Omental fat pad (tissue), 4 donors: ENCODE data around the gene SHB. TPM values are rescaled to one million over a fixed set of nuclear protein-coding genes. Genes with fewer than 3 reads are reported as not detected.

Source experiments
- ATAC-seq: fragments of 150-250 bp; one replicate; pipeline ENCODE4 v1.9.1; 2016; ENCODE audit warnings: mild to moderate bottlenecking, moderate library complexity; ENCODE audit not compliant: low FRiP score
- DNase-seq: peaks from one replicate; pipeline ENCODE4 v3.0.0-alpha.2; 2019; ENCODE audit warnings: low spot score
- CTCF ChIP-seq, 3 donors: fragments of 450-650 bp; IDR thresholded peaks; one replicate each; pipeline ENCODE4 v1.5.1; 2016 to 2017; ENCODE audit warnings: antibody characterized with exemption in 3 of 3, mild to moderate bottlenecking in 3 of 3, moderate library complexity in 2 of 3
- total RNA-seq, 4 donors: library from RNA; depleted of rRNA; stranded (reverse); fragments of >200 nt; gene quantifications; one replicate each; pipeline ENCODE4 v1.1.0, GENCODE V29; 2016

Gene SHB
- total RNA-seq, 4 donors from 2014 or later = 10.4 to 61.6 (median 20.7) TPM

GRCh38 chr9:38059233-38059936 is 9.6 kb downstream of the SHB start:
- ATAC-seq (peak; percentile 58), DNase-seq (no peak)
- no peak for TF ChIP-seq CTCF (IDR thresholded peaks at IDR 0.05)

GRCh38 chr9:38058452-38059232 is 10.4 kb downstream of the SHB start:
- TF ChIP-seq CTCF (IDR thresholded peaks at IDR 0.05) = no peak
- DNase-seq (no peak), ATAC-seq (no peak)

GRCh38 chr9:38057416-38058195 is 11.4 kb downstream of the SHB start:
- no peak for DNase-seq
- TF ChIP-seq CTCF (IDR thresholded peaks at IDR 0.05) = no peak
- ATAC-seq = no peak

GRCh38 chr9:38054653-38055052 is 14.4 kb downstream of the SHB start:
- TF ChIP-seq CTCF (IDR thresholded peaks at IDR 0.05) = no peak
- ATAC-seq = no peak
- no peak for DNase-seq

- no peak for ATAC-seq
- no peak for TF ChIP-seq CTCF (IDR thresholded peaks at IDR 0.05)
Observed at GRCh38 chr9:38053697-38054461, 15.1 kb downstream of the SHB start.

GRCh38 chr9:38051780-38052546 is 17.1 kb downstream of the SHB start:
- no peak for TF ChIP-seq CTCF (IDR thresholded peaks at IDR 0.05)
- DNase-seq (no peak), ATAC-seq (no peak)

More at GRCh38 chr9:38053697-38054461, 15.1 kb downstream of the SHB start:
- no peak for DNase-seq
